ENCODE measurements around the gene HAUS7. TPM values are rescaled to one million over a fixed set of nuclear protein-coding genes. Genes with fewer than 3 reads are reported as not detected.

The HAUS7 gene
- total and polyA plus RNA-seq, 2 experiments from 2014 or later = 59.8 to 77.9 TPM

DNA sequence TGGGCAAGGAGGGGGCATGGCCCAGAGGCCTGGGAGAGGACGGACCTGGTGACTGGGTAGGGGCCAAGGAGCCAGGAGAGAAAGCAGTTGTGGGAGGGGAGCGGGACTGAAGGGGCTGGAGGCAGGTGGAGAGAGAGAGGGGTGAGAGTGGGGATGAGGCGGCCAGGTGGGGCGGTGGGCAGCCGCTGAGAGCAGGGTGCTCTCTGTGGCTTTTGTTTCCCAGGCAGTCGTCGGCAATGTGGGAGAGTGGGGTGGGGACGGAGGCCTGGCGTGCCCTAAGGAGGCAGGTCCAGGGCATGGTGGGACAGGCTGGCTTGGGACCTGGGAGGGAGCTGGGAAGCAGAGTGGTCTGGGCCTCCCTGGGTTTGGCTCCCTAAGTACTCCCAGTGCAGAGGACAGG is 43.9 kb upstream of the HAUS7 start (continued):
- TF ChIP-seq, protein P1, sequence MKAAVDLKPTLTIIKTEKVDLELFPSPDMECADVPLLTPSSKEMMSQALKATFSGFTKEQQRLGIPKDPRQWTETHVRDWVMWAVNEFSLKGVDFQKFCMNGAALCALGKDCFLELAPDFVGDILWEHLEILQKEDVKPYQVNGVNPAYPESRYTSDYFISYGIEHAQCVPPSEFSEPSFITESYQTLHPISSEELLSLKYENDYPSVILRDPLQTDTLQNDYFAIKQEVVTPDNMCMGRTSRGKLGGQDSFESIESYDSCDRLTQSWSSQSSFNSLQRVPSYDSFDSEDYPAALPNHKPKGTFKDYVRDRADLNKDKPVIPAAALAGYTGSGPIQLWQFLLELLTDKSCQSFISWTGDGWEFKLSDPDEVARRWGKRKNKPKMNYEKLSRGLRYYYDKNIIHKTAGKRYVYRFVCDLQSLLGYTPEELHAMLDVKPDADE (IDR thresholded peaks at IDR 0.05) = no peak
- TF ChIP-seq, protein P2, sequence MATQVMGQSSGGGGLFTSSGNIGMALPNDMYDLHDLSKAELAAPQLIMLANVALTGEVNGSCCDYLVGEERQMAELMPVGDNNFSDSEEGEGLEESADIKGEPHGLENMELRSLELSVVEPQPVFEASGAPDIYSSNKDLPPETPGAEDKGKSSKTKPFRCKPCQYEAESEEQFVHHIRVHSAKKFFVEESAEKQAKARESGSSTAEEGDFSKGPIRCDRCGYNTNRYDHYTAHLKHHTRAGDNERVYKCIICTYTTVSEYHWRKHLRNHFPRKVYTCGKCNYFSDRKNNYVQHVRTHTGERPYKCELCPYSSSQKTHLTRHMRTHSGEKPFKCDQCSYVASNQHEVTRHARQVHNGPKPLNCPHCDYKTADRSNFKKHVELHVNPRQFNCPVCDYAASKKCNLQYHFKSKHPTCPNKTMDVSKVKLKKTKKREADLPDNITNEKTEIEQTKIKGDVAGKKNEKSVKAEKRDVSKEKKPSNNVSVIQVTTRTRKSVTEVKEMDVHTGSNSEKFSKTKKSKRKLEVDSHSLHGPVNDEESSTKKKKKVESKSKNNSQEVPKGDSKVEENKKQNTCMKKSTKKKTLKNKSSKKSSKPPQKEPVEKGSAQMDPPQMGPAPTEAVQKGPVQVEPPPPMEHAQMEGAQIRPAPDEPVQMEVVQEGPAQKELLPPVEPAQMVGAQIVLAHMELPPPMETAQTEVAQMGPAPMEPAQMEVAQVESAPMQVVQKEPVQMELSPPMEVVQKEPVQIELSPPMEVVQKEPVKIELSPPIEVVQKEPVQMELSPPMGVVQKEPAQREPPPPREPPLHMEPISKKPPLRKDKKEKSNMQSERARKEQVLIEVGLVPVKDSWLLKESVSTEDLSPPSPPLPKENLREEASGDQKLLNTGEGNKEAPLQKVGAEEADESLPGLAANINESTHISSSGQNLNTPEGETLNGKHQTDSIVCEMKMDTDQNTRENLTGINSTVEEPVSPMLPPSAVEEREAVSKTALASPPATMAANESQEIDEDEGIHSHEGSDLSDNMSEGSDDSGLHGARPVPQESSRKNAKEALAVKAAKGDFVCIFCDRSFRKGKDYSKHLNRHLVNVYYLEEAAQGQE (IDR thresholded peaks at IDR 0.05; ENCODE audit: unreplicated experiment) = no peak

DNA sequence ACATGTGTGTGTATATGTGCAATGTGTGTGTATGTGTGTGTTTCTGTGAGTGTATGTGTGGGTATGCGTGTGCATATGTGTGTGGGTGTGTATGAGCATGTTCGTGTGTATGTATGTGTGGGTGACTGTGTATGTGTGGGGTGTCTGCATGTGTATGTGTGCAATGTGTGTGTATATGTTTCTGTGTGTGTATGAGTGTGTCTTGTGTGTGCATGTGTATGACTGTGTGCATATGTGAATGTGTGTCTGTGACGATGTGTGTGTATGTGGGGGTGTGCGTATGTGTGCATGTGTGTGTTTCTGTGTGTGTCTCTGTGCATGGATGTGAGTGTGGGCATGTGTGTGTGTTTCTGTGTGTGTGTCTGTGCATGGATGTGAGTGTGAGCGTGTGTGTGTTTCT is 42.9 kb upstream of the HAUS7 start:
- Mint-ChIP-seq H3K27ac (no peak overlapping the region), H3K9me3 (no peaks in the 10 kb centered on the region), H3K4me1 (peaks cover 3% of the 10 kb centered on the region; the same call in 2 of the 3 replicates), H3K36me3 (ENCODE audit: low read depth) (no peaks in the 10 kb centered on the region; the same call in 2 of the 3 replicates), H3K4me3 (no peak overlapping the region), H3K27me3 (ENCODE audit: insufficient read depth, low read depth, poor library complexity) (peaks cover 20% of the 10 kb centered on the region)
- Histone ChIP-seq H2AFZ (no peak overlapping the region), H3K4me3 (no peak overlapping the region), H3K79me2 (replicated peaks; ENCODE audit: insufficient read depth) (no peaks in the 10 kb centered on the region), H3K27ac (ENCODE audit: low read depth) (no peak overlapping the region), H3K27me3 (ENCODE audit: insufficient read depth) (peaks cover 18% of the 10 kb centered on the region), H3K4me2 (no peak overlapping the region), H4K20me1 (replicated peaks; ENCODE audit: insufficient read depth) (no peaks in the 10 kb centered on the region), H3K36me3 (ENCODE audit: insufficient read depth) (no peaks in the 10 kb centered on the region), H3K4me1 (ENCODE audit: insufficient read depth) (no peaks in the 10 kb centered on the region), H3K9me2 (ENCODE audit: insufficient read depth) (no peaks in the 10 kb centered on the region), H3F3A (replicated peaks; ENCODE audit: low read depth) (no peaks in the 10 kb centered on the region)
- ATAC-seq (no peak), DNase-seq (ENCODE audit: low spot score) (no peak)
- TF ChIP-seq, protein P3, sequence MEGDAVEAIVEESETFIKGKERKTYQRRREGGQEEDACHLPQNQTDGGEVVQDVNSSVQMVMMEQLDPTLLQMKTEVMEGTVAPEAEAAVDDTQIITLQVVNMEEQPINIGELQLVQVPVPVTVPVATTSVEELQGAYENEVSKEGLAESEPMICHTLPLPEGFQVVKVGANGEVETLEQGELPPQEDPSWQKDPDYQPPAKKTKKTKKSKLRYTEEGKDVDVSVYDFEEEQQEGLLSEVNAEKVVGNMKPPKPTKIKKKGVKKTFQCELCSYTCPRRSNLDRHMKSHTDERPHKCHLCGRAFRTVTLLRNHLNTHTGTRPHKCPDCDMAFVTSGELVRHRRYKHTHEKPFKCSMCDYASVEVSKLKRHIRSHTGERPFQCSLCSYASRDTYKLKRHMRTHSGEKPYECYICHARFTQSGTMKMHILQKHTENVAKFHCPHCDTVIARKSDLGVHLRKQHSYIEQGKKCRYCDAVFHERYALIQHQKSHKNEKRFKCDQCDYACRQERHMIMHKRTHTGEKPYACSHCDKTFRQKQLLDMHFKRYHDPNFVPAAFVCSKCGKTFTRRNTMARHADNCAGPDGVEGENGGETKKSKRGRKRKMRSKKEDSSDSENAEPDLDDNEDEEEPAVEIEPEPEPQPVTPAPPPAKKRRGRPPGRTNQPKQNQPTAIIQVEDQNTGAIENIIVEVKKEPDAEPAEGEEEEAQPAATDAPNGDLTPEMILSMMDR (conservative IDR thresholded peaks at IDR 0.05; ENCODE audit: low read depth in 2 of 2) = no peak
- no peak for TF ChIP-seq NANOG (IDR thresholded peaks at IDR 0.05; ENCODE audit: borderline replicate concordance)
- TF ChIP-seq CREB1 (CRISPR knock-in tag; IDR thresholded peaks at IDR 0.05; ENCODE audit: low read depth) = no peak
- TF ChIP-seq, protein P2 (IDR thresholded peaks at IDR 0.05; ENCODE audit: unreplicated experiment) = no peak
- TF ChIP-seq STAT1 (IDR thresholded peaks at IDR 0.05; ENCODE audit: unreplicated experiment) = no peak
- TF ChIP-seq, protein P1 (IDR thresholded peaks at IDR 0.05) = no peak
- no peak for TF ChIP-seq POLR2AphosphoS5 (IDR thresholded peaks at IDR 0.05; ENCODE audit: low read depth)
- no peak for TF ChIP-seq EZH2phosphoT487 (IDR thresholded peaks at IDR 0.05; ENCODE audit: unreplicated experiment)
- TF ChIP-seq ZNF331 (CRISPR knock-in tag; IDR thresholded peaks at IDR 0.05; ENCODE audit: low read depth) = no peak
- no peak for TF ChIP-seq JUNB (IDR thresholded peaks at IDR 0.05; ENCODE audit: unreplicated experiment)
- no peak for TF ChIP-seq EZH2 (IDR thresholded peaks at IDR 0.05; ENCODE audit: low read depth, unreplicated experiment)

Measured in GM23338 (cell line).